Measurements from ENCODE around the gene HAUS3. TPM values are rescaled to one million over a fixed set of nuclear protein-coding genes. Genes with fewer than 3 reads are reported as not detected.

HAUS3 gene
- 10 to 100 TPM in 3 of 4 donors, 1 to 10 TPM in 1; 9.9 to 14.1 (median 11.3) TPM for total RNA-seq

- H3K36me3 ChIP-seq = peaks cover 0 to 14% (median 7%) of the 10 kb centered on the region in 4 donors
- H3K4me1 ChIP-seq = peaks cover 51 to 90% (median 82%) of the 10 kb centered on the region in 4 donors
- H3K4me3 ChIP-seq = peak within 1 kb of the TSS; percentile 75 to 94 (median 84)
- intact Hi-C loops (cut with DNase I) = loop anchor here (2.0 to 5.0 kb wide), 3 partner anchors 19 to 221 kb away; partner anchors contain the start of genes CFAP99 and ZFYVE28
- TF ChIP-seq POLR2A (IDR thresholded peaks at IDR 0.05; ENCODE audit: low read depth) (peak; percentile 65), EP300 (IDR thresholded peaks at IDR 0.05) (no peak), CTCF (IDR thresholded peaks at IDR 0.05) (no peak), POLR2AphosphoS5 (IDR thresholded peaks at IDR 0.05) (peak; percentile 94 to 99)
- peak; percentile 99 for DNase-seq (ENCODE audit: extremely low spot score)
- H3K27me3 ChIP-seq = no peaks in the 10 kb centered on the region
- peak within 1 kb of the TSS; percentile 77 to 89 (median 82) for H3K27ac ChIP-seq (replicated peaks in 1 of 4)
- H3K9me3 ChIP-seq = no peaks in the 10 kb centered on the region
- under 1% methylated on average over 31 of the region's 88 CpGs for WGBS
Measured at GRCh38 chr4:2241410-2242353, at the start of gene HAUS3, which contains the start of gene POLN. Gene HAUS3 (minus strand): TSS chr4:2242121. CDS start chr4:2240946, 1,175 bp downstream. Gene POLN (minus strand): TSS chr4:2242121. CDS start chr4:2229231, 12,890 bp downstream.

- Histone ChIP-seq H3K27me3 (no peaks in the 10 kb centered on the region), H3K36me3 (no peaks in the 10 kb centered on the region), H3K27ac (replicated peaks in 1 of 4) (no peak overlapping the region), H3K4me1 (peaks cover 0 to 16% (median 7%) of the 10 kb centered on the region in 4 donors), H3K9me3 (no peaks in the 10 kb centered on the region), H3K4me3 (no peak overlapping the region)
- DNase-seq (ENCODE audit: extremely low spot score) = no peak
- intact Hi-C loops (cut with DNase I) = no loop called here
- 86% methylated on average over 23 of the region's 24 CpGs for WGBS
- TF ChIP-seq EP300 (IDR thresholded peaks at IDR 0.05) (no peak), CTCF (IDR thresholded peaks at IDR 0.05) (no peak), POLR2AphosphoS5 (IDR thresholded peaks at IDR 0.05) (no peak), POLR2A (IDR thresholded peaks at IDR 0.05; ENCODE audit: low read depth) (no peak)
Measured at GRCh38 chr4:2290974-2291704, 49.2 kb upstream of the HAUS3 start.

GRCh38 chr4:2290488-2290887 lies 48.6 kb upstream of the HAUS3 start:
- DNase-seq (ENCODE audit: extremely low spot score) = no peak
- Histone ChIP-seq H3K27me3 (no peaks in the 10 kb centered on the region), H3K9me3 (no peaks in the 10 kb centered on the region), H3K4me1 (peaks cover 0 to 16% (median 7%) of the 10 kb centered on the region in 4 donors), H3K4me3 (no peak overlapping the region), H3K36me3 (no peaks in the 10 kb centered on the region), H3K27ac (replicated peaks in 1 of 4) (no peak overlapping the region)
- TF ChIP-seq POLR2AphosphoS5 (IDR thresholded peaks at IDR 0.05) (no peak), CTCF (IDR thresholded peaks at IDR 0.05) (no peak), POLR2A (IDR thresholded peaks at IDR 0.05; ENCODE audit: low read depth) (no peak), EP300 (IDR thresholded peaks at IDR 0.05) (no peak)
- intact Hi-C loops (cut with DNase I) = no loop called here
- 100% methylated on average over 2 of the region's 9 CpGs for WGBS

- Histone ChIP-seq H3K36me3 (no peaks in the 10 kb centered on the region), H3K9me3 (no peaks in the 10 kb centered on the region), H3K27me3 (no peaks in the 10 kb centered on the region), H3K27ac (replicated peaks in 1 of 4) (no peak overlapping the region), H3K4me1 (peaks cover 0 to 16% (median 7%) of the 10 kb centered on the region in 4 donors), H3K4me3 (no peak overlapping the region)
- intact Hi-C loops (cut with DNase I) = no loop called here
- TF ChIP-seq POLR2A (IDR thresholded peaks at IDR 0.05; ENCODE audit: low read depth) (no peak), EP300 (IDR thresholded peaks at IDR 0.05) (no peak), CTCF (IDR thresholded peaks at IDR 0.05) (no peak), POLR2AphosphoS5 (IDR thresholded peaks at IDR 0.05) (no peak)
- no peak for DNase-seq (ENCODE audit: extremely low spot score)
- WGBS = 93% methylated on average over 7 of the region's 11 CpGs
Measured at GRCh38 chr4:2289955-2290333, 48.0 kb upstream of the HAUS3 start.
